SH-SY5Y (cell line): ENCODE results near the gene PRKAR2A.

ENCODE experiments used
- GATA2 ChIP-seq: IDR thresholded peaks from 2 replicates; pipeline ENCODE4 v1.6.1; 2011; ENCODE audit warnings: mild to moderate bottlenecking, low read depth, low read length
- GATA3 ChIP-seq: IDR thresholded peaks from 2 replicates; pipeline ENCODE4 v1.6.1; 2011; ENCODE audit warnings: low read depth, mild to moderate bottlenecking, low read length, moderate library complexity

DNA sequence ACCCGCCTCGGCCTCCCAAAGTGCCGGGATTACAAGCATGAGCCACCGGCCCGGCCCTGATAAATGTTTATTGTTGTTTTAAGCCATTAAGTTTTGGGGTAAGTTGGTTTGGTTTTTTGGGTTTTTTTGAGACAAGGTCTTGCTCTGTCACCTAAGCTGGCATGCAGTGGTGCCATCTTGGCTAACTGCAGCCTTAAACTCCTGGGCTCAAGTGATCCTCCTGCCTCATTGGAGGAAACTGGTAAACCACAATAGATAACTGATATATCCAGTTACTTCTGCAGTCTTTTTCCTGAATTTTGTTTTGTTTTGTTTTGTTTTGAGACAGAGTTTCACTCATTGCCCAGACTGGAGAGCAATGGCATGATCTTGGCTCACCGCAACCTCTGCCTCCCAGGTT lies 46.8 kb upstream of the PRKAR2A start:
- TF ChIP-seq GATA3 (no peak), GATA2 (no peak)
